Measurements from ENCODE around the gene SLC2A9.

GRCh38 chr4:9997886-9998285, 23.4 kb downstream of the SLC2A9 start:
- no peak for TF ChIP-seq GATA2 (IDR thresholded peaks at IDR 0.05; ENCODE audit: low read depth, low read length)
- TF ChIP-seq GATA3 (IDR thresholded peaks at IDR 0.05; ENCODE audit: low read depth, low read length) = no peak

Data from SH-SY5Y (cell line).